ENCODE results near the gene ATP13A1. TPM values are rescaled to one million over a fixed set of nuclear protein-coding genes. Genes with fewer than 3 reads are reported as not detected.
"Not testable (repeated sequence)": the region's sequence is repeated elsewhere in the genome, so short reads cannot be mapped to it uniquely, and the experiment has no call there.

ATP13A1 gene
- total and polyA plus RNA-seq, 7 donors: 6.6 to 145 (median 55.5) TPM

DNA sequence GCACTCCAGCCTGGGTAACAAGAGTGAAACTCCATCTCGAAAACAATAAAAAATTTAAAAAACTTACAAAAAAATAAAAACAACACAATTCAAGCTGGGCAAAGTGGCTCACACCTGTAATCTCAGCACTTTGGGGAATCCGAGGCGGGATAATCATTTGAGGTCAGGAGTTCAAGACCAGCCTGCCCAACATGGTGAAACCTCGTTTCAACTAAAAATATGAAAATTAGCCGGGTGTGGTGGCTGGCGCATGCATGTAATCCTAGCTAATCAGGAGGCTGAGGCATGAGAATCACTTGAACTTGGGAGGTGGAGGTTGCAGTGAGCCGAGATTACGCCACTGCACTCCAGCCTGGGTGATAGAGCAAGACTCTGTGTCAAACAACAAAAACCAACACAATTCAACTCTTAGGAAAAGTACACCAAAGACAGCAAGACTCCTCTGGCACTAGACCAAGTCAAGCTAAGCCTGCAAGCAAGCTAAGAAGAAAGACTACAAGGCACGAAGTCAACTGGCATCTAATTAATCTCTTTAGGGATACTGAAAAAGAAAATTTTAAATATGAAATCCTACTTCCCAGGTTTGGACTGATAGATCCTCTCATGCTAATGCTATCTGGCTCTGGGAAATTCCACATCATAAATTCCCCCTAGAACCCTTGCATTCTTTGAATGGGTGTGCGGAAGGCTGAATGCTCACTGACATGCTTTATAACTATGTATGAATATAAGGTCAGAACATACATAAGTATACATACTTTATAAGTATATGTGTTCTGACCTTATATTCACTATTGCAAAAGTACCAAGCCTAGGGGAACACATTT is 52.9 kb downstream of the ATP13A1 start:
- Histone ChIP-seq H3K4me1 (no peaks in the 10 kb centered on the region), H3K36me3 (no peaks in the 10 kb centered on the region), H3K27me3 (peaks cover 0 to 27% (median 5%) of the 10 kb centered on the region in 3 donors), H3K27ac (no peak overlapping the region), H3K4me3 (no peak overlapping the region), H3K9me3 (no peaks in the 10 kb centered on the region)
- WGBS, 2 donors: 90 to 92% methylated on average over 10 of the region's 10 CpGs
- DNase-seq: no peak
- TF ChIP-seq POLR2AphosphoS5 (IDR thresholded peaks at IDR 0.05) (no peak), EP300 (IDR thresholded peaks at IDR 0.05) (no peak), POLR2A (IDR thresholded peaks at IDR 0.05) (no peak)
- TF ChIP-seq, protein P1, sequence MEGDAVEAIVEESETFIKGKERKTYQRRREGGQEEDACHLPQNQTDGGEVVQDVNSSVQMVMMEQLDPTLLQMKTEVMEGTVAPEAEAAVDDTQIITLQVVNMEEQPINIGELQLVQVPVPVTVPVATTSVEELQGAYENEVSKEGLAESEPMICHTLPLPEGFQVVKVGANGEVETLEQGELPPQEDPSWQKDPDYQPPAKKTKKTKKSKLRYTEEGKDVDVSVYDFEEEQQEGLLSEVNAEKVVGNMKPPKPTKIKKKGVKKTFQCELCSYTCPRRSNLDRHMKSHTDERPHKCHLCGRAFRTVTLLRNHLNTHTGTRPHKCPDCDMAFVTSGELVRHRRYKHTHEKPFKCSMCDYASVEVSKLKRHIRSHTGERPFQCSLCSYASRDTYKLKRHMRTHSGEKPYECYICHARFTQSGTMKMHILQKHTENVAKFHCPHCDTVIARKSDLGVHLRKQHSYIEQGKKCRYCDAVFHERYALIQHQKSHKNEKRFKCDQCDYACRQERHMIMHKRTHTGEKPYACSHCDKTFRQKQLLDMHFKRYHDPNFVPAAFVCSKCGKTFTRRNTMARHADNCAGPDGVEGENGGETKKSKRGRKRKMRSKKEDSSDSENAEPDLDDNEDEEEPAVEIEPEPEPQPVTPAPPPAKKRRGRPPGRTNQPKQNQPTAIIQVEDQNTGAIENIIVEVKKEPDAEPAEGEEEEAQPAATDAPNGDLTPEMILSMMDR (IDR thresholded peaks at IDR 0.05): no peak
- intact Hi-C loops (cut with DNase I): no loop called here

DNA sequence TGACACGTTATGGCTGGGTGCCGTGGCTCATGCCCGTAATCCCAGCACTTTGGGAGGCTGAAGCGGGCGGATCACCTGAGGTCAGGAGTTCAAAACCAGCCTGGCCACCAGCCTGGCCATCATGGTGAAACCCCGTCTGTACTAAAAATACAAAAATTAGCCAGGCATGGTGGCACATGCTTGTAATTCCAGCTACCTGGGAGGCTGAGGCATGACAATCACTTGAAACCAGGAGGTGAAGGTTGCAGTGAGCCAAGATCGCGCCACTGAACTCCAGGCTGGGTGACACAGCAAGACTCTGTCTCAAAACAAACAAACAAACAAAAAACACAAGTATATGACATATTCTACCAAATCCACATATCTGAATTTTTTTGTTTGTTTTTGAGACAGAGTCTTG is 56.8 kb downstream of the ATP13A1 start:
- H3K9me3 ChIP-seq; H3K4me1 ChIP-seq; H3K36me3 ChIP-seq; DNase-seq; H3K4me3 ChIP-seq; intact Hi-C loops (cut with DNase I); H3K27ac ChIP-seq; H3K27me3 ChIP-seq: not testable (repeated sequence)
- 72 to 92% methylated on average over 8 of the region's 8 CpGs for WGBS, 2 donors

DNA sequence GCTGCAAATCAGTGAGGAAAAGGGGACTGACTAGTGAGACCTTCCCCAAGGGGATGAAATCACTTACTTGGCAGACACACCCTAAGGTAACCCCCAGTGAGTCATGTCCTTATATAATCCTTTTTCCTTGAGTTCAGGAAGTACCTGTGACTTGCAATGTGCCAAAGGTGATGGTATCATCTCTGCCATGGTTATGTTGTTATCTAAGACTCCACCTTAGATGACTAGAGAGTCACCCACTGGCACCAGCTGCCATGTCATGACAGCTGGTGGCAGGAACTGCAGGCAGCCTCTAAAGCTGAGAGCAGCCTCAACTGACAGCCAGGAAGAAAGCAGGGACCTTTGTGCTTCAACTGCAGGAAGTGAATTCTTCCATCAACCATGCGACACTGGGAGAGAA is 57.5 kb downstream of the ATP13A1 start:
- Histone ChIP-seq H3K4me3 (no peak overlapping the region), H3K4me1 (no peaks in the 10 kb centered on the region), H3K9me3 (no peaks in the 10 kb centered on the region), H3K27ac (no peak overlapping the region), H3K36me3 (no peaks in the 10 kb centered on the region), H3K27me3 (no peaks in the 10 kb centered on the region)
- WGBS, 2 donors: 10 to 34% methylated on average over 1 of the region's 1 CpG
- intact Hi-C loops (cut with DNase I): no loop called here
- no peak for DNase-seq
- TF ChIP-seq, protein P1 (IDR thresholded peaks at IDR 0.05): no peak
- TF ChIP-seq POLR2AphosphoS5 (IDR thresholded peaks at IDR 0.05): no peak
- TF ChIP-seq POLR2A (IDR thresholded peaks at IDR 0.05): no peak
- TF ChIP-seq EP300 (IDR thresholded peaks at IDR 0.05): no peak

DNA sequence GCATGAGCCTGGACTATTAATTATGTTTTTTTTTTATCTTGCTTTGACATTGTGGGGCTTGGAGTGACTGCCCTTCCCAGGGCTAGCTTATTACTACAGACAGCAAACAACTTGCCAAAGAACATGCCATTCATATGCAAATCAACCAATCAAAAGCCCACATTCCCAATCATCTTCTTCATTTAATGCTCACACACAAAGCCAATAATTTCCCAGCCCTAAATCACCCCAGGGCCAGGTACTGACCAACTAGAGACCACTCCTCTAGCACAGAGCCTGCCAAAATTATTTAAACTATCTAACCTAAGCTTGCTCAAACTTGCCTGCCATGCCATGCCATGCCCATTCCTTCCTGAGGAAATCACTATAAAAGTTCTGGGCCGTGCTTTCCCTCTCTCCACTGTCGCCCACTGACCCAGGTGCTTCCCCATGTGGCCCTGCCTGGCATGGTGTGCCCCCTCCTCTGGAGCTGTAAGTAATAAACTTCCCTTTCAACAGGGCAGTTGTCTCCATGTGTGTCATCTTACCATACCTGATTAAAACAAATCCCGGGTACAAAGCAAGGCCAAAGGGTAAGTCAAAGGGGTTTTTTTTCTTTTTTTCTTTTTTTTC is 60.7 kb downstream of the ATP13A1 start:
- no peaks in the 10 kb centered on the region for H3K4me1 ChIP-seq
- H3K36me3 ChIP-seq: no peaks in the 10 kb centered on the region
- TF ChIP-seq POLR2A (IDR thresholded peaks at IDR 0.05): no peak
- no peak for TF ChIP-seq POLR2AphosphoS5 (IDR thresholded peaks at IDR 0.05)
- no peak for TF ChIP-seq EP300 (IDR thresholded peaks at IDR 0.05)
- WGBS, 2 donors: 49 to 60% methylated on average over 3 of the region's 3 CpGs
- H3K27me3 ChIP-seq: no peaks in the 10 kb centered on the region
- H3K27ac ChIP-seq: no peak overlapping the region
- no peak overlapping the region for H3K4me3 ChIP-seq
- DNase-seq: no peak
- intact Hi-C loops (cut with DNase I): no loop called here
- H3K9me3 ChIP-seq: no peaks in the 10 kb centered on the region

DNA sequence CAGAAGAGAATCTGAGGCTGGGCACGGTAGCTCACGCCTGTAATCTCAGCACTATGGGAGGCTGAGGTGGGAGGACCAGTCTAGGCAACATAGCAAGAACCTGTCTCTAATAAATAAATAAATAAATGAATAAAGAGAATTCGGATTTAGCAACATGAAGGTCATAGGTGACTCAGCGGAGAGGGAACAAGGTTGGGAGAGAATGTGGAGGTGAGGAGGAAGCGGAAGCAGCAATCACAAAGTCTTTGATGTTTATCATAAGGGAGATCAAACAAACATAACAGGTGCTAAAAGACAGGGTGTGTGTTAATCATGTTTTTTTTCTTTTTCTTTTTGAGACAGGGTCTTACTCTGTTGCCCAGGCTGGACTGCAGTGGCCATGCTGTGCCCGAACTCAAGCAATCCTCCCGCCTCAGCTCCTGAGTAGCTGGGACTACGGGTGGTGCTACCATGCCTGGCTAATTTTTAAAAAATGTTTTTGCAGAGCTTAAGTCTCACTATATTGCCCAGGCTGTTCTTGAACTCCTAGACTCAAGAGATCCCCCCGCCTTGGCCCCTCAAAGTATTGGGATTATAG is 61.3 kb downstream of the ATP13A1 start:
- Histone ChIP-seq H3K27me3 (no peaks in the 10 kb centered on the region), H3K36me3 (no peaks in the 10 kb centered on the region), H3K27ac (no peak overlapping the region), H3K4me1 (no peaks in the 10 kb centered on the region), H3K4me3 (no peak overlapping the region), H3K9me3 (no peaks in the 10 kb centered on the region)
- TF ChIP-seq POLR2A (IDR thresholded peaks at IDR 0.05) (no peak), POLR2AphosphoS5 (IDR thresholded peaks at IDR 0.05) (no peak), EP300 (IDR thresholded peaks at IDR 0.05) (no peak)
- TF ChIP-seq, protein P1 (IDR thresholded peaks at IDR 0.05): no peak
- intact Hi-C loops (cut with DNase I): no loop called here
- 22 to 60% methylated on average over 9 of the region's 9 CpGs for WGBS, 2 donors
- no peak for DNase-seq
